HG03095 (cell line): ENCODE measurements around the gene DHX35.

Experiments
- ATAC-seq: cut with Tn5 transposase; IDR thresholded peaks from one replicate; pipeline ENCODE4 v1.9.1; 2021; ENCODE audit warnings: moderate library complexity; ENCODE audit not compliant: unreplicated experiment

Gene DHX35

DNA sequence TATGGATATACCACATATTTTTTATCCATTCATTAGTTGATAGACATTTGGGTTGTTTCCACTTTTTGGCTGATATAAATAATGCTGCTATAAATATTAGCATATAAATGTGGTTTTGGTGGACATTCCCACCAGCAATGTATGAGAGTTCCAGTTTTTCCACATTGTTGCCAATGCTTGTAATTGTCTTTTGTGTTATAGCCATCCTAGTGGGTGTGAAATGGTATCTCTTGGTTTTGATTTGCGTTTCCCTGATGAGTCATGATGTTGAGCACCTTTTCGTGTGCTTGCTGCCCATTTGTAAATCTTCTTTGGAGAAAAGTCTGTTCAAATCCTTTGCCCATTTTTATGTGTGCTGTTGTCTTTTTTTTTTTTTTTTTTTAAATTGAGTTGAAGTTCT is 54.4 kb downstream of the DHX35 start:
- no peak for ATAC-seq

- no peak for ATAC-seq
Observed at GRCh38 chr20:39019027-39019426, 56.9 kb downstream of the DHX35 start.

GRCh38 chr20:39019805-39020325 is 57.7 kb downstream of the DHX35 start:
- peak; percentile 67 for ATAC-seq

GRCh38 chr20:39021748-39022147 is 59.6 kb downstream of the DHX35 start:
- ATAC-seq: no peak

GRCh38 chr20:39025883-39026282 is 63.7 kb downstream of the DHX35 start:
- ATAC-seq: no peak

GRCh38 chr20:39029364-39029763 is 67.2 kb downstream of the DHX35 start:
- no peak for ATAC-seq

GRCh38 chr20:39032997-39033396 is 70.9 kb downstream of the DHX35 start:
- no peak for ATAC-seq

GRCh38 chr20:39036011-39036410 is 73.9 kb downstream of the DHX35 start:
- ATAC-seq: no peak

GRCh38 chr20:39036851-39037250 is 74.7 kb downstream of the DHX35 start:
- ATAC-seq: no peak

- no peak for ATAC-seq
Observed at GRCh38 chr20:39038047-39038446, 75.9 kb downstream of the DHX35 start.

DNA sequence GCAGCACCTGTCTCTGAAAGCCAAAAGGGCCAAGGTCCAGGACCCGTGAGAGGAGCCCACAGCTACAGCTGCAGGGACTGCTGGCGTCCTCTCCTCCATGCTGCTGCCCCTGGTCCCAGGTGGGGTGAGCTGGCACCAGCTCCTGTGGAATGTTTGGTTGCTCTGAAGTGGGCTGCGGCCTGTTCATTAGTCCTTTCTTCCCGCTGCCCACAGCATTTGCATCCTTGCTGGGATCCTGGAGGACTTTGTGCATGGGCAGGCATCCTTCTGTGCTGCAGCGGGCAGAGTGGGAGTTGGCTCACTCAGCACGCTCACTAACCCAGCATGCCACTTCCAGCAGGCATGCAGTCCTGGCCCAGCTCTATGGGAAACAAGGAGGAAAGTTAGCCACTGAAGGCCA is 76.4 kb downstream of the DHX35 start:
- ATAC-seq: no peak

GRCh38 chr20:39039261-39039660 is 77.1 kb downstream of the DHX35 start:
- no peak for ATAC-seq

DNA sequence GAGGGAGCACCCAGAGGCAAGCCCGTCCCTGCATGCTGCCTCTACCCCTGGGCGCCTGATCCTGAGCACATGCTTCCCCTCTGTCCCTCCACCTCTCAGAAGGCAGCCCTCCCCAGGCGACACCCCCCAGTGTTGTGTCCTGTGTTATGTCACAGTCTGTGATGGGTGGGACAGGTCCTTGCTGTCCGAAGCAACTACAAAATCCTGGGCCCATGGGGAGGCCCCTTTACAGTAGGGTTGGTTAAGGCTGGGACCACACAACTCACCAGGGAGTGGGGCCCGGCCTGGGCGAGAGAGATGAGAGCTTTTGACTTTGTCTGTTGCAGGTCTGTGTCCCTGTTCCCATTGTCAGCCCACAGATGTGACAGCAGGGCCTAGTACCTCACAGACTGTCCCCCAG is 78.0 kb downstream of the DHX35 start:
- no peak for ATAC-seq

GRCh38 chr20:39041067-39041466 is 78.9 kb downstream of the DHX35 start:
- ATAC-seq: no peak

- no peak for ATAC-seq
Observed at GRCh38 chr20:39042279-39043150, 80.4 kb downstream of the DHX35 start.

- no peak for ATAC-seq
Observed at GRCh38 chr20:39044501-39044900, 82.4 kb downstream of the DHX35 start.

GRCh38 chr20:39045676-39046075 is 83.5 kb downstream of the DHX35 start:
- ATAC-seq: no peak

DNA sequence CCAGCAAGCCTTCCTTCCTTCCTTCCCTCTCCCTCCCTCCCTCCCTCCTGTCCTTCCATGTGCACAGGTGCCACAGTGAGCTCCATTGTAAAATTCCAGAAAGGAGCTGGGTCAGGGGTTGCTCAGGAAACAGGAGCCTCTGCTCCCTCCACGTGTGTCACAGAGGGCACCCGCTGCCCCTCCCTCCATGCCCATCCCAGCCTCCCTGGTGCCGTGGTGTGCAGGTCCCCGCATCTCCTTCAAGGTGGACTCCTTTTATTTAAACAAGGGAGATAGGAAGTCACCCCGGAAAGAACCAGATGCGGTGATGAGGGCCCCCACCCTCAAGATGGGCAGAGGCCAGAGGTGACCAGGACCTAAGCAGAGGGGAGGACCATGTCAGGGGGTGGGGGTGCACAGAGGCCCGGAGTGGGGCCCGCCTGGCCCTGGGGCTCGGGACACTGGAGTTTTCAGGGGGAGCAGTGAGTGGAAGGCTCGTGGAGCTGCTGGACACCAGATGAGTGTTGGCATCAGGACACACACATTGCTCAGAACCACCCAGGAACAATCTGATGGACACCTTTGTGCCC is 85.4 kb downstream of the DHX35 start:
- no peak for ATAC-seq

DNA sequence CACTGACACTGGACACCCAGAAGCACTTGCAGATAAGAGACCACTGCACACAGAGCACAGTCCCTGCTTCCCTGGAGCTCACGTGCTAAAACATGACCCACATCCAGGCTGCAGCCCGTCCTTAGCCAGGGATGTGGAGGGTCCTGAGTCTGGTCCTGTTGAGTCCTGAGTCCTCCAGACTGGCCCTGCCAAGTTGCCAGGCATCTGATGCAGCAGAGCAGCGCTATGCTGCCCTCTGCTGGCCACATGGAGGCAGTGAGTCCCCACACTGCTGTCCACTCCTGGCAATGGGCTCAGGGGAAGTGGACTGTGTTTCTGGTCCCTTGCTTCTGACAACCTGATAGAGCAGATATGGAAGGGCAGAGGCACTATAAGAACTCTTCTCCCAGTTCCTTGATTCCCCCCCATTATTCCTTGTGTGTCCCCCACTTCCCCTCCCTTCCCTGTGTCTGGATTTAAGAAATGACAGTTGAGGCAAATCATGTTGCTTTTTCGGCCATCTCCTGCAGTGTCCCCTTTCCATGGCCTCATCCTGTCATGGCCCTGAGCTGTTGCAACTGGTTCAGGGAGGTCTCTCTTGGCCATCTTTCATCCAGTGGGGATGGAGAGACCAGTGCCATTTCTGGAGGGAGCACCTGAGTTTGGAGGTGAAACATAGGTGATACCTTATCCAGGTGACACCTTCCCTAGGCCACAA is 86.0 kb downstream of the DHX35 start:
- ATAC-seq: peak; percentile 61

DNA sequence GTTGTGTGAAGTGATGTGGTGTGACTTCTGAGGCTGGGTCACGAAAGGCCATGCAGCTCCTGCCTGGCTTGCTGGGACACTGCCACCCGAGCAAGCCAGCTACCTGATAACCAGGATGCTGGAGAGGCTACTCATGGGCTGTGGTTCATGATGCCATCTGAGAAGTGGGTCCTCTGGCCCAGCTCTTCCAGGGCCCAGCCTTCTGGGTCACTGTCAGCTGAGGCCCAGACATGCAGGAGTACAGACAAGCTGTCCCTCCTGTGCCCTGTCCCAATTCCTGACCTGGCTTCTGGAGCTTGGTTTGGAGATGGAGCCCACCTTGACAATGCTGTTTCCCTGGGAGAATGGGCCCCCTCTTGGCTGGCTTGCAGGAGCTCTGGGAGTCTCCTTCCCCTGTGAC is 87.0 kb downstream of the DHX35 start:
- ATAC-seq: no peak

DNA sequence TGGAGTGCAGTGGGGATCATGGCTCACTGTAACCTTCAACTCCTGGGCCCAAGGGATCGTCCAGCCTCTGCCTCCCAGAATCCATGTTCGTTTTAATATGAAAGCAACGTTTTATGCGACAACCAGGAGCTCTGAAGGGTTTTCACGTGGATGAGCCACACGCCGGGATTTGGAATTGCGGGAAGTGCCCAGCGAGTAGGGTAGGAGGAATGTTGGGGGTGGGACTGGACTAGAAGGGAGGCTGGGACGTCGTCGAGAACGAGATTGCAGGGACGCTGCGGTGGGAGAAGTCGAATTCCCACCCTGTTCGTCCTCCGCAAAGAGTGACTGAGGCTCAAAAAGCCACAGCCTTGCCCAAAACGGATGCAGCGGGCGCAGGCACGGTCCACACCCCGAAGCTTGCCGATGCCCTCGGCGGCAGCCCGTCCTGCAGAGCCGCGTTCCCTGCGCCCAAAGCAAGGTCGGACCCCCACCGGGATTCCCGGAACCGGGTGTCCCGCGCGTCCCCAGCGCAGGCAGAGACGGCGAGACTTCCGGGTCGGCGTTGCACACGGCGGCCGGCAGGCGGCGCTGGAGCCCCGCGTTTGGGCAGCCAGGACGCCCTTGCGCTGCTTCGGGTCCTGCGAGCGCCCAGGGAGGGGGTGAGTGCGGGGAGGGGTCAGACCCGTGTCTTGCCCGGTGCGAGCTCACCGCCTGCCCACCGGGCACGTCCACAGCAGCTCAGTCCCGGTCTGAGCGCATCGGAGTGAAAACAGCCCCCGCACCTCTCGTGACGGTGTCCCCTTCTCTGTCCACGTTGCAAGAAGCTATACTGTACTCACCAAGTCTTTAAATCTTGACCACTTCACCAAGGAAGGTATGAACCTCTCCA is 87.8 kb downstream of the DHX35 start:
- peak; percentile 88 for ATAC-seq
